D721Med (cell line): ENCODE measurements around the gene CKM.
"Not testable (repeated sequence)": the region's sequence is repeated elsewhere in the genome, so short reads cannot be mapped to it uniquely, and the experiment has no call there.

ENCODE experiments used
- DNase-seq: peaks from one replicate; pipeline ENCODE4 v3.0.0; 2011; ENCODE audit warnings: low spot score; ENCODE audit not compliant: insufficient read length
- FAIRE-seq: peaks from 2 replicates; lab custom pipeline; 2011; peaks lifted over from hg19 to GRCh38; lab: Jason Lieb, UNC
- TF ChIP-seq, protein P1 (sequence below): IDR thresholded peaks from 2 replicates; pipeline ENCODE4 v1.5.1; 2012; ENCODE audit warnings: mild to moderate bottlenecking, control low read depth; ENCODE audit not compliant: insufficient read depth; ENCODE audit errors: missing control alignments

The CKM gene

DNA sequence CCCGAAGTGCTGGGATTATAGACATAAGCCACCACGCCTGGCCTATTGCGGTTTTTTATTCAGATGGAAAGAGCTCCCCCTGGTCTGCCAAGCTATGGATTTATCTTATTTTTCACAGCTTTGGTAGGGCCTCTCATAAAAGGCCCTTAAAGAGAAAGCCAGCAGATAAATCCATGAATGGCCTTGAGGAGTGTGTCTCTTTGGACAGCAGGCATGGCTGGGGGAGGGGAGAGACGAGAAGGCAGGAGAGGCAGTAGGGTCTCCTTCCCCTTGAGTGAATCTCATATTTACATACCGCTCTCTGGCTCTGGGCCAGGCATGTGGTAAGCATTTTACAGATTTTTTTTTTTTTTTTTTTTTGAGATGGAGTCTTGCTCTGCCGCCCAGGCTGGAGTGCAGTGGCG, 46.4 kb downstream of the CKM start:
- DNase-seq (no peak), FAIRE-seq (no peak)
- TF ChIP-seq, protein P1, sequence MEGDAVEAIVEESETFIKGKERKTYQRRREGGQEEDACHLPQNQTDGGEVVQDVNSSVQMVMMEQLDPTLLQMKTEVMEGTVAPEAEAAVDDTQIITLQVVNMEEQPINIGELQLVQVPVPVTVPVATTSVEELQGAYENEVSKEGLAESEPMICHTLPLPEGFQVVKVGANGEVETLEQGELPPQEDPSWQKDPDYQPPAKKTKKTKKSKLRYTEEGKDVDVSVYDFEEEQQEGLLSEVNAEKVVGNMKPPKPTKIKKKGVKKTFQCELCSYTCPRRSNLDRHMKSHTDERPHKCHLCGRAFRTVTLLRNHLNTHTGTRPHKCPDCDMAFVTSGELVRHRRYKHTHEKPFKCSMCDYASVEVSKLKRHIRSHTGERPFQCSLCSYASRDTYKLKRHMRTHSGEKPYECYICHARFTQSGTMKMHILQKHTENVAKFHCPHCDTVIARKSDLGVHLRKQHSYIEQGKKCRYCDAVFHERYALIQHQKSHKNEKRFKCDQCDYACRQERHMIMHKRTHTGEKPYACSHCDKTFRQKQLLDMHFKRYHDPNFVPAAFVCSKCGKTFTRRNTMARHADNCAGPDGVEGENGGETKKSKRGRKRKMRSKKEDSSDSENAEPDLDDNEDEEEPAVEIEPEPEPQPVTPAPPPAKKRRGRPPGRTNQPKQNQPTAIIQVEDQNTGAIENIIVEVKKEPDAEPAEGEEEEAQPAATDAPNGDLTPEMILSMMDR: peak; percentile 43

DNA sequence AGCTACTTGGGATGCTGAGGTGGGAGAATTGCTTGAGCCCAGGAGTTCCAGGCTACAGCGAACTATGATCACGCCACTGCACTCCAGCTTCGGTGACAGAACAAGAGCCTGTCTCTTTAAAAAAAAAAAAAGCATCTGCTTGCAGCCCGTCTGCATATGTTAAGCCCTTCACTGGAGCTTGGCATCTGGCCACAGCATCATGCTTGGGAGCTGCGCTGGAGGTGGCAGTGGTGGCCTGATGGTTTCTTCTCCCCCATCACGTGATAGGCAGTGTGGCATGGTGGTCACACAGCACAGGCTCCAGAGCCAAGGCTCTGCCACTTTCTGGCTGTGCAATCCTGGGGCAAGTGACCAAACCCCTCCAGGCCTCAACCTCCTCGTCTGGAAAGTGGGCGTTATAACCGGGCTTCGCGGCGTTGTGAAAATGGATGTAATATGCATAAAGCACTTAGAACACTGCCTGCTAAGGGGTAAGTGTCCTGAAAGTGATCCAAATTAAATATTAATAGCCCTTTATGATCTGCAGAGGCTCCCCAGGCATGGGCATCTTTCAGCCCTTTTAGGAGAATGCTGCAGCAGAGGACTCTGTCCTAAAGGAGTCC, 47.2 kb downstream of the CKM start:
- FAIRE-seq (no peak), DNase-seq (no peak)
- TF ChIP-seq, protein P1: no peak

DNA sequence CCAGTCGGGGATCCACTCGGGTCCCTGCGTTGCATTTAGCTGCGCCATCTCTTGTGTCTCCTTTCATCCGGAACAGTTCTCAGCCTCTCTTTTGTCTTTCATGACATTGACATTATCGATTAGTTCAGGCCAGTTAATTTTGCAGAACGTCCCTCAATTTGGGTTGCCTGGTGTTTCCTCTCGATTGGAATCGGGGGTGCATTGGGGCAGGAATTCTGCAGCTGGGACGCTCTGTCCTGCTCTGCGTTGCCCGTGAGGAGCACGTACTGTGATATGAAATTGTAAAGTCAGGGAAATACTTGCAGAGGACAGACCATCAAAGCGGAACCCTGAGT, 49.2 kb downstream of the CKM start:
- TF ChIP-seq, protein P1: no peak
- DNase-seq (no peak), FAIRE-seq (no peak)

DNA sequence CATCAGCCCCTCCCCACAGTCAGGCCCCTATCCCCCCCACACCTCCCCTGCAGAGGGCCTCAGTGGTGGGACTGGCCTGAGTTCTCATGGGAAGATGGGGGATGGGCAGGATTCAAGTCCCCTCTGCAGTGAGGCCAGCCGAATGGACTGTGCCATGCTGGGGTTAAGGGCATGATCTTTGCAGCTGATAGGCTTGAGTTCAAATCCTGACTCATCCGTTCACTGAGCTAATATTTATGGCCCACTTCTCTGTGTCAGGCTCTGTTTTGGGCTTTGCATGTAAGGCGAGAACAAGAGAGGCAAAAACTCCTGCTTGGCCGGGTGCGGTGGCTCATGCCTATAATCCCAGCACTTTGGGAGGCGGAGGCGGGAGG, 51.0 kb downstream of the CKM start:
- DNase-seq: no peak
- TF ChIP-seq, protein P1: no peak
- FAIRE-seq: no peak

DNA sequence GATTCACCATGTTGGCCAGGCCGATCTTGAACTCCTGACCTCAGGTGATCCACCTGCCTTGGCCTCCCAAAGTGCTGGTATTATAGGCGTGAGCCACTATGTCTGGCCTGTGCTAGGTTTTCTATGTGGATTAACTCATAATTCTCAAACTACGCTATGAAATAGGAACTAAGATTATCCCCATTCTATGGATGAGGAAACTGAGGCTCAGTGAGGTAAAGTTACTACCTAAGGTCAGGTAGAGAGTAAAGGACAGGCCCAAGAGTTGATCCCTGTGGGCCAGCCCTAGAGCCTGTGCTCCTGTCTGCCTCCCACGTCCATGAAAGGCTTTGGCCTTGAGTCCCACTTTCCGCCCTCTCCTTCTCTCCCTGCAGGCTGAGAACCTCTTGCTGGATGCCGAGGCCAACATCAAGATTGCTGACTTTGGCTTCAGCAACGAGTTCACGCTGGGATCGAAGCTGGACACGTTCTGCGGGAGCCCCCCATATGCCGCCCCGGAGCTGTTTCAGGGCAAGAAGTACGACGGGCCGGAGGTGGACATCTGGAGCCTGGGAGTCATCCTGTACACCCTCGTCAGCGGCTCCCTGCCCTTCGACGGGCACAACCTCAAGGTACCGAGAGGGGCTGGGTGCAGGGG, 51.5 kb downstream of the CKM start:
- DNase-seq (no peak), FAIRE-seq (no peak)
- TF ChIP-seq, protein P1: no peak

DNA sequence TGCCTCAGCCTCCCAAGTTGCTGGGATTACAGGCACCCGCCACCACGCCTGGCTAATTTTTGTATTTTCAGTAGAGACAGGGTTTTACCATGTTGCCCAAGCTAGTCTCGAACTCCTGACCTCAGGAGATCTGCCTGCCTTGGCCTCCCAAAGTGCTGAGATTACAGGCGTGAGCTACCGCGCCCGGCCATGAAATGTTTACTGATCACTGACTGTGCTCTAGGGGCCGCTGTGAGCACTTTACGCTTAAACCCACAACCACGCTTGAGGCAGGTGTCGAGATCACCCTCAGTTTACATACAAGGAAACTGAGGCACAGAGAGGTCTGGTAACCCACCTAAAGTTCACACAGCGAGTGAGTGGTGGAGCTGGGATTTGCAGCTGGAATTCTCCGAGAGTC, 52.7 kb downstream of the CKM start:
- not testable (repeated sequence) for DNase-seq, FAIRE-seq

DNA sequence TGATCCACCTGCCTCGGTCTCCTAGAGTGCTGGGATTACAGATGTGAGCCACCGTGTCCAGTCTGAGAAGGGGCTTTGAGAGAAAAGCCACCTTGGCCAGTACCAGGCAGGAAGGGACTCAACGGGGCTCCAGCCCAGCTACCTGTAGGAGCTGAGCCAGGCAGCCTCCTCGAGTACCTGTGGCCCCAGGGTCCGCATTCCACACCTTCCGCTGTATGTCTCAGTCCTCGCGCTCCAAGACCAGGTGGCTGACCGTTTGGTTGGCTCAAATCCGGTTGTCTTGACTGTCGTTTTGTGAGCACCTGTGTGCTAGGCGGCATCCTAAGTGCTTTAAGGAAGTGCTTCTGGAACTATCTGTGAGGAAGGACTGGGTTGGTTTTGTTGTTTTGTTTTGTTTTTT, 55.4 kb downstream of the CKM start:
- no peak for FAIRE-seq
- TF ChIP-seq, protein P1: no peak
- DNase-seq: no peak
